Non-pigmented ciliary epithelial cell (primary cell): ENCODE results near the gene ZNF672.
"Not testable (repeated sequence)": the region's sequence is repeated elsewhere in the genome, so short reads cannot be mapped to it uniquely, and the experiment has no call there.

Source experiments
- DNase-seq: peaks from one replicate; pipeline ENCODE4 v3.0.0-alpha.2; 2010; ENCODE audit warnings: low read depth

ZNF672 gene

GRCh38 chr1:248812736-248813425 is 25.1 kb upstream of the ZNF672 start:
- DNase-seq, result no peak

- DNase-seq, result no peak
These were observed 24.5 kb upstream of the ZNF672 start for GRCh38 chr1:248813546-248813945.

- DNase-seq, result no peak
These were observed 23.7 kb upstream of the ZNF672 start for GRCh38 chr1:248814351-248814750.

GRCh38 chr1:248815407-248816034 is 22.5 kb upstream of the ZNF672 start:
- no peak for DNase-seq

GRCh38 chr1:248816042-248816851 is 21.8 kb upstream of the ZNF672 start:
- DNase-seq, result no peak

- no peak for DNase-seq
These were observed 21.0 kb upstream of the ZNF672 start for GRCh38 chr1:248817065-248817464.

GRCh38 chr1:248818505-248819374 is 19.3 kb upstream of the ZNF672 start:
- no peak for DNase-seq

- no peak for DNase-seq
These were observed 17.9 kb upstream of the ZNF672 start for GRCh38 chr1:248820041-248820585.

- peak; percentile 64 for DNase-seq
These were observed 16.9 kb upstream of the ZNF672 start for GRCh38 chr1:248821101-248821500.

GRCh38 chr1:248821641-248822040 is 16.4 kb upstream of the ZNF672 start:
- no peak for DNase-seq

GRCh38 chr1:248822148-248823032 is 15.6 kb upstream of the ZNF672 start:
- no peak for DNase-seq

- peak; percentile 63 for DNase-seq
These were observed 14.5 kb upstream of the ZNF672 start for GRCh38 chr1:248823517-248824001.

GRCh38 chr1:248824301-248824700 is 13.7 kb upstream of the ZNF672 start:
- no peak for DNase-seq

- no peak for DNase-seq
These were observed 13.3 kb upstream of the ZNF672 start for GRCh38 chr1:248824701-248825100.

GRCh38 chr1:248825136-248825535 is 12.9 kb upstream of the ZNF672 start:
- DNase-seq, result no peak

- DNase-seq, result no peak
These were observed 12.5 kb upstream of the ZNF672 start for GRCh38 chr1:248825573-248825908.

- peak; percentile 90 for DNase-seq
These were observed 11.9 kb upstream of the ZNF672 start, which contains the start of gene SH3BP5L for GRCh38 chr1:248825909-248826760. Gene SH3BP5L (minus strand): TSS chr1:248825915. CDS start chr1:248824935, 980 bp downstream.

- peak; percentile 78 for DNase-seq
These were observed 9.2 kb upstream of the ZNF672 start for GRCh38 chr1:248828845-248829244.

- not testable (repeated sequence) for DNase-seq
These were observed 7.4 kb upstream of the ZNF672 start for GRCh38 chr1:248830718-248831017.

- no peak for DNase-seq
These were observed 6.2 kb upstream of the ZNF672 start for GRCh38 chr1:248831842-248832241.
